ENCODE results near the gene TRAPPC2B. TPM values are rescaled to one million over a fixed set of nuclear protein-coding genes. Genes with fewer than 3 reads are reported as not detected.

Gene TRAPPC2B
- total RNA-seq: 12.9 and 13.9 TPM in 2 replicates
- long read RNA-seq, transcript TRAPPC2B-201 (2 exons, 732 nt): major isoform, 11 of 11 reads
- long read RNA-seq, partial matches to known transcripts: 0 of 11 reads
- long read RNA-seq, other reads (novel, unspliced or antisense): 0 of 11 reads

GRCh38 chr19:57362997-57363687 is at the start of gene TRAPPC2B, which contains the start of gene ZNF547:
TRAPPC2B (plus strand) TSS chr19:57363551; CDS start chr19:57364834, 1,283 bp downstream.
ZNF547 (plus strand) TSS chr19:57363551; CDS start chr19:57368556, 5,005 bp downstream.
- Mint-ChIP-seq H3K27ac (peak within 1 kb of the TSS; percentile 99), H3K27me3 (no peaks in the 10 kb centered on the region), H3K4me1 (ENCODE audit: low read depth) (peaks cover 11% of the 10 kb centered on the region), H3K36me3 (ENCODE audit: insufficient read depth) (peaks cover 22% of the 10 kb centered on the region), H3K9me3 (ENCODE audit: low read depth) (peaks cover 3% of the 10 kb centered on the region), H3K4me3 (ENCODE audit: low read depth) (peak within 1 kb of the TSS; percentile 92)
- no peak for TF ChIP-seq CTCF (IDR thresholded peaks at IDR 0.05; ENCODE audit: unreplicated experiment)
- peak; percentile 96 for DNase-seq (ENCODE audit: low spot score, unreplicated experiment)

GRCh38 chr19:57314146-57314545 is 49.2 kb upstream of the TRAPPC2B start:
- H3K9me3 Mint-ChIP-seq (ENCODE audit: low read depth): no peaks in the 10 kb centered on the region
- H3K27ac Mint-ChIP-seq: no peak overlapping the region
- no peaks in the 10 kb centered on the region for H3K4me1 Mint-ChIP-seq (ENCODE audit: low read depth)
- TF ChIP-seq CTCF (IDR thresholded peaks at IDR 0.05; ENCODE audit: unreplicated experiment): no peak
- H3K27me3 Mint-ChIP-seq: peaks cover 67% of the 10 kb centered on the region
- DNase-seq (ENCODE audit: low spot score, unreplicated experiment): no peak
- no peak overlapping the region for H3K4me3 Mint-ChIP-seq (ENCODE audit: low read depth)
- no peaks in the 10 kb centered on the region for H3K36me3 Mint-ChIP-seq (ENCODE audit: insufficient read depth)

- H3K4me1 Mint-ChIP-seq (ENCODE audit: low read depth): peaks cover 17% of the 10 kb centered on the region
- no peaks in the 10 kb centered on the region for H3K36me3 Mint-ChIP-seq (ENCODE audit: insufficient read depth)
- no peaks in the 10 kb centered on the region for H3K9me3 Mint-ChIP-seq (ENCODE audit: low read depth)
- peaks cover 53% of the 10 kb centered on the region for H3K27me3 Mint-ChIP-seq
- TF ChIP-seq CTCF (IDR thresholded peaks at IDR 0.05; ENCODE audit: unreplicated experiment): no peak
- H3K27ac Mint-ChIP-seq: no peak overlapping the region
- H3K4me3 Mint-ChIP-seq (ENCODE audit: low read depth): no peak overlapping the region
- no peak for DNase-seq (ENCODE audit: low spot score, unreplicated experiment)
These were observed 45.8 kb upstream of the TRAPPC2B start for GRCh38 chr19:57317503-57317902.

GRCh38 chr19:57319869-57320179 is 43.5 kb upstream of the TRAPPC2B start:
- Mint-ChIP-seq H3K36me3 (ENCODE audit: insufficient read depth) (peaks cover under 1% of the 10 kb centered on the region), H3K9me3 (ENCODE audit: low read depth) (no peaks in the 10 kb centered on the region), H3K4me1 (ENCODE audit: low read depth) (peaks cover 20% of the 10 kb centered on the region), H3K27me3 (peaks cover 30% of the 10 kb centered on the region), H3K27ac (peak overlapping the region; percentile 99), H3K4me3 (ENCODE audit: low read depth) (peak overlapping the region; percentile 93)
- DNase-seq (ENCODE audit: low spot score, unreplicated experiment): no peak
- no peak for TF ChIP-seq CTCF (IDR thresholded peaks at IDR 0.05; ENCODE audit: unreplicated experiment)

- Mint-ChIP-seq H3K4me3 (ENCODE audit: low read depth) (peak within 1 kb of the TSS; percentile 93), H3K4me1 (ENCODE audit: low read depth) (peaks cover 20% of the 10 kb centered on the region), H3K27ac (peak within 1 kb of the TSS; percentile 99), H3K36me3 (ENCODE audit: insufficient read depth) (peaks cover 2% of the 10 kb centered on the region), H3K9me3 (ENCODE audit: low read depth) (no peaks in the 10 kb centered on the region), H3K27me3 (peaks cover 24% of the 10 kb centered on the region)
- TF ChIP-seq CTCF (IDR thresholded peaks at IDR 0.05; ENCODE audit: unreplicated experiment): no peak
- peak; percentile 92 for DNase-seq (ENCODE audit: low spot score, unreplicated experiment)
These were observed 42.9 kb upstream of the TRAPPC2B start, which contains the start of gene ZNF543 for GRCh38 chr19:57320180-57321084. ZNF543 (plus strand) TSS chr19:57320472; CDS start chr19:57320854, 382 bp downstream.

All from progenitor cell of endocrine pancreas (in vitro differentiated cells).